HL-60 (cell line): ENCODE data around the gene RPL26.

ENCODE experiments used
- DNase-seq, 2 experiments: peaks; one replicate each; pipeline ENCODE4 v3.0.0-alpha.2; 2010 to 2020; ENCODE audit warnings: low read depth in 1 of 2, low spot score in 1 of 2
- H3K27ac ChIP-seq: fragments of 250-450 bp; sonication (Bioruptor Pico); replicated peaks from 2 replicates; pipeline ENCODE4 v1.5.1; 2020; ENCODE audit warnings: mild to moderate bottlenecking, moderate library complexity
- H3K27me3 ChIP-seq: fragments of 250-450 bp; sonication (Bioruptor Pico); 2 replicates; pipeline ENCODE4 v1.5.1; 2021; ENCODE audit warnings: mild to moderate bottlenecking, moderate library complexity; ENCODE audit not compliant: insufficient read depth, poor library complexity, severe bottlenecking
- H3K4me3 ChIP-seq: replicated peaks from 2 replicates; pipeline ENCODE4 v1.5.1; 2011; ENCODE audit warnings: mild to moderate bottlenecking, control low read depth, low read length; ENCODE audit not compliant: insufficient read depth
- GABPA ChIP-seq: IDR thresholded peaks from 2 replicates; pipeline ENCODE4 v1.6.1; 2012; ENCODE audit warnings: low read depth
- POLR2AphosphoS5 ChIP-seq: IDR thresholded peaks from 2 replicates; pipeline ENCODE4 v1.6.1; 2012; ENCODE audit warnings: low read depth
- SPI1 ChIP-seq: IDR thresholded peaks from 2 replicates; pipeline ENCODE4 v1.6.1; 2012; ENCODE audit warnings: low read depth, mild to moderate bottlenecking, borderline replicate concordance
- TF ChIP-seq, protein P1 (sequence below): IDR thresholded peaks from one replicate; pipeline ENCODE4 v1.5.1; 2011; ENCODE audit warnings: low read length, control low read depth, inconsistent platforms; ENCODE audit not compliant: insufficient read depth
- TF ChIP-seq, protein P2 (sequence below): IDR thresholded peaks from 2 replicates; pipeline ENCODE4 v1.6.1; 2012; ENCODE audit warnings: low read depth; ENCODE audit not compliant: insufficient replicate concordance

RPL26 gene

DNA sequence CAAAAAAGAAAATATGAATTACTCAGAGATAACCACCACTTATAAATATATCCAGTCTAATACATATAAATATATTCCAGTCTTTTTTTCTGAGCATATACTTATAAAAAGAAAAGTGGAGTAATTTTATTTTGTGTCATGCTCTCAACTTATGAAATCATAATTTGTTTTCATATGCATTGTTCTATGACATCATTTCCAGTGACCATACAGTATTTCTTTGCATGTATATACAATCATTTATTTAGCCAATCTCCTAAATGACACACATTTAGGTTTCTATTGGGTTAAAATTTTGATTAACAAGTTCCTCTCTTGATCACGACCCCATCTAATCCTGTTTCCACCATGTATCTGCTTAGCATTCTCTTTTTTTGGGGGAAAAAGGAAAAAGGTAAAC, 36.3 kb upstream of the RPL26 start:
- DNase-seq = no peak
- Histone ChIP-seq H3K27ac (no peak overlapping the region), H3K4me3 (no peak overlapping the region), H3K27me3 (no peaks in the 10 kb centered on the region)
- TF ChIP-seq GABPA = no peak
- TF ChIP-seq, protein P1, sequence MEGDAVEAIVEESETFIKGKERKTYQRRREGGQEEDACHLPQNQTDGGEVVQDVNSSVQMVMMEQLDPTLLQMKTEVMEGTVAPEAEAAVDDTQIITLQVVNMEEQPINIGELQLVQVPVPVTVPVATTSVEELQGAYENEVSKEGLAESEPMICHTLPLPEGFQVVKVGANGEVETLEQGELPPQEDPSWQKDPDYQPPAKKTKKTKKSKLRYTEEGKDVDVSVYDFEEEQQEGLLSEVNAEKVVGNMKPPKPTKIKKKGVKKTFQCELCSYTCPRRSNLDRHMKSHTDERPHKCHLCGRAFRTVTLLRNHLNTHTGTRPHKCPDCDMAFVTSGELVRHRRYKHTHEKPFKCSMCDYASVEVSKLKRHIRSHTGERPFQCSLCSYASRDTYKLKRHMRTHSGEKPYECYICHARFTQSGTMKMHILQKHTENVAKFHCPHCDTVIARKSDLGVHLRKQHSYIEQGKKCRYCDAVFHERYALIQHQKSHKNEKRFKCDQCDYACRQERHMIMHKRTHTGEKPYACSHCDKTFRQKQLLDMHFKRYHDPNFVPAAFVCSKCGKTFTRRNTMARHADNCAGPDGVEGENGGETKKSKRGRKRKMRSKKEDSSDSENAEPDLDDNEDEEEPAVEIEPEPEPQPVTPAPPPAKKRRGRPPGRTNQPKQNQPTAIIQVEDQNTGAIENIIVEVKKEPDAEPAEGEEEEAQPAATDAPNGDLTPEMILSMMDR = no peak
- TF ChIP-seq POLR2AphosphoS5 = no peak
- TF ChIP-seq, protein P2, sequence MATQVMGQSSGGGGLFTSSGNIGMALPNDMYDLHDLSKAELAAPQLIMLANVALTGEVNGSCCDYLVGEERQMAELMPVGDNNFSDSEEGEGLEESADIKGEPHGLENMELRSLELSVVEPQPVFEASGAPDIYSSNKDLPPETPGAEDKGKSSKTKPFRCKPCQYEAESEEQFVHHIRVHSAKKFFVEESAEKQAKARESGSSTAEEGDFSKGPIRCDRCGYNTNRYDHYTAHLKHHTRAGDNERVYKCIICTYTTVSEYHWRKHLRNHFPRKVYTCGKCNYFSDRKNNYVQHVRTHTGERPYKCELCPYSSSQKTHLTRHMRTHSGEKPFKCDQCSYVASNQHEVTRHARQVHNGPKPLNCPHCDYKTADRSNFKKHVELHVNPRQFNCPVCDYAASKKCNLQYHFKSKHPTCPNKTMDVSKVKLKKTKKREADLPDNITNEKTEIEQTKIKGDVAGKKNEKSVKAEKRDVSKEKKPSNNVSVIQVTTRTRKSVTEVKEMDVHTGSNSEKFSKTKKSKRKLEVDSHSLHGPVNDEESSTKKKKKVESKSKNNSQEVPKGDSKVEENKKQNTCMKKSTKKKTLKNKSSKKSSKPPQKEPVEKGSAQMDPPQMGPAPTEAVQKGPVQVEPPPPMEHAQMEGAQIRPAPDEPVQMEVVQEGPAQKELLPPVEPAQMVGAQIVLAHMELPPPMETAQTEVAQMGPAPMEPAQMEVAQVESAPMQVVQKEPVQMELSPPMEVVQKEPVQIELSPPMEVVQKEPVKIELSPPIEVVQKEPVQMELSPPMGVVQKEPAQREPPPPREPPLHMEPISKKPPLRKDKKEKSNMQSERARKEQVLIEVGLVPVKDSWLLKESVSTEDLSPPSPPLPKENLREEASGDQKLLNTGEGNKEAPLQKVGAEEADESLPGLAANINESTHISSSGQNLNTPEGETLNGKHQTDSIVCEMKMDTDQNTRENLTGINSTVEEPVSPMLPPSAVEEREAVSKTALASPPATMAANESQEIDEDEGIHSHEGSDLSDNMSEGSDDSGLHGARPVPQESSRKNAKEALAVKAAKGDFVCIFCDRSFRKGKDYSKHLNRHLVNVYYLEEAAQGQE = no peak
- no peak for TF ChIP-seq SPI1

DNA sequence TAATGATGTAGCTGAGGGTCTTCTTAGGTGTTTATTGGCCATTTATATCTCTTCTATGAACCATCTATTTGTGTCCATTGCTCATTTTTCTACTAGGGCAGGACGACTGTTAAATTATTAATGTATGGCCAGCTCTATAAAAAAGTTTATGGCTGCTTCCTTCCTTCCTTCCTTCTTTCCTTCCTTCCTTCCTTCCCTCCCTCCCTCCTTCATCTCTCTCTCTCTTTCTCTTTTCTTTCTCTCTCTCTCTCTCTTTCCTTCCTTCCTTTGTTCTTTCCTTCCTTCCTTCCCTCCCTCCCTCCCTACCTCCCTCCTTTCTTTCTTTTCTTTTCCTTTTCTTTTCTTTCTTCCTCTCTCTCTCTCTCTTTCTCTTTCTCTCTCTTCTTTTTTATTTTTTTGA, 35.5 kb upstream of the RPL26 start:
- peak overlapping the region; percentile 63 for H3K27ac ChIP-seq
- no peak overlapping the region for H3K4me3 ChIP-seq
- no peaks in the 10 kb centered on the region for H3K27me3 ChIP-seq
- no peak for TF ChIP-seq GABPA
- TF ChIP-seq, protein P1 = no peak
- TF ChIP-seq POLR2AphosphoS5 = no peak
- TF ChIP-seq, protein P2 = no peak
- no peak for TF ChIP-seq SPI1
- no peak for DNase-seq

DNA sequence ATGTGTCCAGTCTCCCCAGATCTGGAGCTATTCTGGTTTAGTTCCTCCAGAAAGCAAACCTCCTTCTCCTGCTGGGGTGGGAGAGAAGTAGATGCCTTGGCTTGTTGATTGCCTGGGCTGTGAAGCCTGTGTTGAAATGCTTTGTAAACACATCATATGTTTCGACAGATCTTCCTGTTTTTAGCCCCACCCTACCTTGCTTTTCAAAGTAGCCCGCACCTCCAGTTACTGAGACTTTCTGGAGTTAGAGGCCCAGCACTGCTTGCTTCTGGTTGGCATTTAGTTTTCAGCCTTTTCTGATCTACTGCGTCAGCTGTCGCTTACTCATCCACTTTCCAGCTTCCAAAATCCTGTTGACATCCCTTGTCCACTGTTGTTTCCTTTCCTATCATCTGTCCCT, 34.8 kb upstream of the RPL26 start:
- peak; percentile 36 to 78 for DNase-seq
- H3K27ac ChIP-seq = peak overlapping the region; percentile 63
- H3K27me3 ChIP-seq = no peaks in the 10 kb centered on the region
- H3K4me3 ChIP-seq = no peak overlapping the region
- TF ChIP-seq, protein P1 = no peak
- TF ChIP-seq, protein P2 = no peak
- no peak for TF ChIP-seq GABPA
- TF ChIP-seq POLR2AphosphoS5 = no peak
- TF ChIP-seq SPI1 = no peak
